DMS 273 treated with DMSO at 0.1 percent for 48 hours (cell line): ENCODE measurements around the gene RAB6B.

Experiments used
- DNase-seq: peaks from one replicate; lab custom pipeline; 2025; lab: John Stamatoyannopoulos, UW

The RAB6B gene

GRCh38 chr3:133894353-133895207 lies 1.1 kb downstream of the RAB6B start:
- no peak for DNase-seq

GRCh38 chr3:133893683-133894352 lies 1.9 kb downstream of the RAB6B start:
- DNase-seq, result no peak

DNA sequence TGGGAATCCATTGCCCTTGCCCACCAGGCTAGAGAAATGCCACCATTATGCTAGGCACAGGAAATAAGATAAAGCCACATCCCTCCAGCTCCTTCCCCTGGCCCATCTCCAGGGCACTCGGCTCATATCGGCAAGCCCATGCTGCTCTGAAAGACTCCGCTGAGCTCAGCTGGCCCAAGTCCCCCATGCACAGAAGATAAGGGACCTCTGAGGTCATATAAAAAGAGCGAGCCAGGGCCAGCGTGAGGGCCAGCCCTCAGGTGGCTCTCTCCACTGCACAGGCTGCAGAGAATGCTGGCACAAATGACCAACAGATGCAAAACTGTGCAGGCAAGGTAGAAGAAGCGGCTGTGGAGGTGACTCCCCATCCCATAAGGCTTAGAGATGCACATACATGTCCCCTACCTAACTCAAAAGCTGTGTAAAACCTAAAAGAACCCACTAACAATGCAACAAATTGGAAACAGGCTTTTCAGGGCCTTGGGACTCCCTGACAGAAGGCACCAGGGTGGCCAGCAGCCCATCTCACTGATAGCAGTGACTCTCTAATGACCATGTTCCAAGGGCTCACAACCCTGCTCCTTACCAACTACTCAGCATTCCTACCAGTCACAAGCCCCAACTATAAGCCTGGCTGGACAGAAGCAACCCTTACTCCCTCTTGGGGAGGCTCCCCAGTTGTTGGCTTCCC lies 3.0 kb downstream of the RAB6B start:
- no peak for DNase-seq

GRCh38 chr3:133891662-133892378 lies 3.9 kb downstream of the RAB6B start:
- DNase-seq, result no peak

DNA sequence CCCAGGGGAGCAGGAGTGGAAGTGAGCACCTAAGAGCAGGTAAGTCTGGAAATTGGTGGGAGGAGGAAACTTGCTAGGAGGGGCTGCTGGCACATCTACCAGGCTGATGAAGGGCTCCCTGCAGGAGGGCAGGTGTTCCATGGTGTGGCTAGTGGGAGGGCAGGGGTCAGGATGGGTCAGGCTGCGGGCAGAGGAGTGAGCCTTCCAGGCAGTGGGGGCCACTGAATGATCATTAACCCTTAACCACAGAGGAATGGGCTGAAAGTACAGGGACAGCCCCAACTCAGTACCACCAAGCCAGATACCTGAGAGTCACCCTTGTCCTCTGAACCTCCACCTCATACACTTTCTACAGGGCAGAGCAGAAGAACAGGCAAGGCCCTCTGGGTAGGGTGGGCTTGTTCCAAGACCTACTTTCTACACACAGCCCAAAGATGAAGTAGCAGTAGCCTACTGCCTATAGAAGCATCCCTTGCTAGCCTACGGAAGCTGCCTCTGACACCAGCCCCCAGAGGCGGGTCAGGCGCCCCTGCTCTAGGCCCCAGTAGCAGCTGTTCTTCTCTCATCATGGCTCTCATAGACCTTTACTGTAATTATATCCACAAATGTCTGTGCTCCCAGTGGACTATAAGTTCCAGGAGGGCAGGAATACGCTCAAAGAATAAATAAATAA lies 4.6 kb downstream of the RAB6B start:
- no peak for DNase-seq

DNA sequence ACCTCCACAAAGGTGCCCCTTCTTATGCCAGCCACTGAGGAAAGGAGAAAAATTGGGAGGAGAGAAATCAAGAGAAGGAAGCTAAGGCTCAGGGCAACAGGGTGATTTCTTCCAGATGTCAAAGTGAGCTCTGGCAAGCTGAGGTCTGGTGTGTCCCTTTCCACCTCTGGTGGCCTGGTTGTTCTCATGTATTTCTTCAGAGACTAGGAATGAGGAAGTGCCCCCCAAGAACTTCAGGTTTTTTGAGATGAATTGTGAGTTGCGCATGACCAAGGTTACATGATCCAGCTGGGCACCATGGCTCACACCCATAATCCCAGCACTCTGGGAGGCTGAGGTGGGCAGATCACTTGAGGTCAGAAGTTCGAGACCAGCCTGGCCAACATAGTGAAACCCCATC lies 5.6 kb downstream of the RAB6B start:
- DNase-seq, result no peak

- no peak for DNase-seq
Observed at GRCh38 chr3:133888726-133889340, 6.8 kb downstream of the RAB6B start.

GRCh38 chr3:133887803-133888703 lies 7.6 kb downstream of the RAB6B start:
- no peak for DNase-seq

GRCh38 chr3:133887074-133887802 lies 8.4 kb downstream of the RAB6B start:
- DNase-seq, result no peak

DNA sequence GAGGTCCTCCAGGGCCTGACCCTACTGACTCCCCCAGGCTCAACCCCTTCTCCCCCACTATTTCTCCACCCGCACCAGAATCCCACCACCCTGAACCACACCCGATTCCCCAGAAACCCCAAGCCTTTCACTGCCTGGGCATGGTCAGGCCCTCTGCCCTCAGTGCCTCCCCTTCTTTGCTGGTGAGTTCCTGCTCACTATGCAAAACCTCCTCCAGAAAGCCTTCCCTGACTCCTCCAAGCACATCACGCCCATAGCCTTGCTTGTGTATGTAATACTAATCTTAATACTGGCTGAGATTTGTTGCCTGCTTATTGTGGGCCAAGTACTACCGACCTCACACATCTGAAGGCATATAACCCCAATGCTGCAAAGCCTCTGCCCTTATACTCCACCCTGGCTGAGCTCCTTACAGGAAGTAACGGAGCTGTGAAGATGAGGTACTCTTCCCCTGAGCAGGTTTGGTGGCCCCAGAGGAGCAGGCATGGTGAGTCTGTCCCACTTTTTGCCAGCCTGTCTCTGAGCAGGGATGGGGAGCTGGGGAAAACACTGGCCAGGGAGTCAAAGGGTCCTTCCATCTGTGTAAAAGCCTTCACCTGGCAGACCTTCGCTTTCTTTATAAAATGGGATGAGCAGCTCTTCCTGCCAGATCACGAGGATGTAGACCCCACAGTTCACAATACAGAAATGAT lies 9.5 kb downstream of the RAB6B start:
- DNase-seq, result no peak

- DNase-seq, result no peak
Observed at GRCh38 chr3:133884887-133885711, 10.6 kb downstream of the RAB6B start.

DNA sequence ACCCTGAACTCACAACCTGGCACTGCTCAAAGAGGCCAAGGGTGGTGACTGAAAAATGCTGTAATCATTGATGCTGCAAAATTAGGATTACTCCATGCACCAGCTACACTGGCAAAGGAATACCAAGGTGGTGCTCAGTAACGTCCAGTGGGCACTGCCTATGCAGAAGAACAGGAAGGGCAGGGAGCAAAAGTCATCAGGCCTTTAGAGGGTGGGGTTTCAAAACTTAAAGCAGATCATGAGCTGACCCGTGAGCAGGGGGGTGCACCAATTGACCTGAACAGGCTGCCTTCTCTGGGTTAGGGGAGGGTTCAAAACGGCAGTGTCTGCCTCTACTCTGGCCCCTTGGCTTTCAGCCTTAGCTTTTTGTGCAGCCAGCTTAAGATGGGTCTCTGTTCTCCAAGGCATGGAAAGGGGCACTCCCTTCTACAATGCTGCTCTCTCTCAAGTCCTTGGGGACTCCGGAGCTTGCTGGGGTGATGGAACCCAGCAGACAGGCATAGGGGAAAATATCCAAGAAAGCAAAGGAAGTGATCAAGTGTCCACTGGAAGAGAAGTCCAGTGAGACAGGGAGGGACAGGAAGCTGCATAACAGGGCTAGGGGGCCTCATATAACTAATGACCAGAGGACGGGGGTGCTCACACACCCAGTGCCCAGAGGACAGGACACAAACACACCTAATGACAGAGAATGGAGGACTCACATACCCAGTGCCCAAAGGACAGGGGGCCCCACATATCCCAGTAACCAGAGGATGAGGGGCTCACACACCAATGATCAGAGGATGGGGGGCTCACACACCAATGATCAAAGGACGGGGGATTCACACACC lies 11.4 kb downstream of the RAB6B start:
- no peak for DNase-seq

DNA sequence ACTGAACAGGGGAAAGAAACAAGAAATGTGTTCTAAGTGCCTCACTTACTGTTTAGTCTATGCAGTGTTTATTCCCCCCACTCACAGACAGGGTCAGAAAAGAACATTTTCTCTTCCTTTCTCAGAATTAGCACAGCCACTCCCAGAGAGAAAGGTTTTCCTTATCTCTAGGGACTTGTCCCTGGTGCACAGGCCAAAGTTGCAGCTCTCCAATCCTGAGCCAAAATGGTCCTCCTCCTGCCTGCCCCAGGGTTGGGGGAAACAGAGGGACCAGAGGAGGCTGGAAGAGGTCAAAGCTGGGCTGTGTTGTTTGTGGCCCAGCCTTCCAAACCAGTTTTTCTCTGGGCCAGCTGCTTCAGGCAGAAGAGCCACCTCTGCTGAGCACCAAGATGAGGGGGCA lies 12.0 kb downstream of the RAB6B start:
- DNase-seq, result no peak

DNA sequence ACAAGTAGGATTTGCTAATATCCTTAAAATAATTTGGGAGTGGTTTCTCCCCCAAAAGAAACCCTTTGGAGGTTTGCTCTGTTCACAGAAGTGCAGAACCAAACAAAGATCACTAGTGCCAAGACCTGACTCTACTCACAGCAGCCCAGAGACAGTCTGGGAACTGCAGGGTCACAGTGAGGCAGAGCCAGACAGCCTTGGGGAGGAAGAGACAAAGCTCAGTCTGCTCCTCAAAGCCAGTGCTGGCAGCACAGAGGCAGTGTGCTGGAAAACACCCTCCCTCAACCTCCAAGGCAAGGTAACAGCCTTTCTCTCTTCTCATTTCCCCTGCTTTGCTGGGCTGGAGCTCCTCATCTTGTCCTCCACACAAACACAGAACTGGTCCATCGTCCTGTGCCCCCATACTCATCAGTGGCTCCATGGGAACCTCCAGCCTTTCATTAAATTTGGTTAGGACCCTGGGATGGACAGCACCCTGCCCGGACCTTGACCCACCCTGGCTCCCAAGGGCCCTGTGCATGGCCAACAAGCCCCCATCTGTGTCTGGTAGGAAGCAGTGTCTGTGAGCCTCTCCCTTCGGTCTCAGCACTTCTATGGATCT lies 12.6 kb downstream of the RAB6B start:
- no peak for DNase-seq

DNA sequence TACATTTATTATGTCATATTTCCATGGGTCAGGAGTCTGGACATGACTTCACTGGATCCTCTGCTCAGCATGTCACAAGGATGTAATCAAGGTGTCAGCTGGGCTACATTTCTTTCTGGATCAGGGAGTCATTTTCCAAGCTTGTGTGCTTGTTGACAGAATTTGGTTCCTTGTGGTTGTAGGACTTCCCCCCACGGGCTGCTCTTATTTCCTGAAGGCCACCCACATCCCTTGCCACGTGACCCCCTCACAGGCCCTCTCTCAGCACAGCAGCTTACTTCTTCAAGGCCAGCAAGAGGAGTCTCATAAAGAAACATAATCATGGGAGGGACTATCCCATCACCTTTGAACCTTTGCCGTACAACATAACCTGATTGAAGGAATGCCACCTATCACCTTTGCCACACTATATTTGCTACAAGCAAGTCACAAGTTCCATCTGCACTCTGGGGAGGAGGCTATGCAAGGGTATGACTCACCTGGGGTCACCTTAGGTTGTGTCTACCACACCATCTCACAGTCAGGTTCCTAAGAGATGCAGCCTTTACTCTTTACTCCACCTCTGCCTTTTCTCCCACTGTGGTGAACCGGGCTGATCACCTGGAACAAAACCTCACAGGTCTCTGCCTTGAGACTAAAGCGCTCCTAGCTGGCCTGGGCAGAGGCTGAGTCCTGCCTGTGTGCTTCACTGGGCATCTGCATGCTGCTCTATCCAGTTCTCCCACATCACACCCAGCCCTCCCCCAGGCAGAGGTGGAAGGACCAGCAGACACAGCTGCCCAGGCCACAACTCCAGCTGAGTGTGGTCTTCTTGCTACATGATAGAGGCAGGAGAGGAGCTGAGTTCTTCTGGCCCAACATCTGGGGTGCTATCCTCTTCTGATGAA lies 13.5 kb downstream of the RAB6B start:
- no peak for DNase-seq

- no peak for DNase-seq
Observed at GRCh38 chr3:133881492-133881891, 14.2 kb downstream of the RAB6B start.
